ENCODE results near the gene FSD1L.

FSD1L gene

GRCh38 chr9:105421154-105421553, 26.7 kb upstream of the FSD1L start:
- ATAC-seq (ENCODE audit: low read depth) (no peak), DNase-seq (ENCODE audit: low spot score in 2 of 2) (no peak)
- Mint-ChIP-seq H3K9me3 (no peaks in the 10 kb centered on the region), H3K4me1 (peaks cover 4% of the 10 kb centered on the region), H3K36me3 (no peaks in the 10 kb centered on the region), H3K27me3 (peaks cover 2% of the 10 kb centered on the region), H3K27ac (no peak overlapping the region), H3K4me3 (no peak overlapping the region)

- no peak overlapping the region for H3K27ac Mint-ChIP-seq
These were observed 26.0 kb upstream of the FSD1L start for GRCh38 chr9:105421864-105422263.

GRCh38 chr9:105425816-105426433, 21.9 kb upstream of the FSD1L start:
- Mint-ChIP-seq H3K4me3 (no peak overlapping the region), H3K27ac (no peak overlapping the region), H3K36me3 (no peaks in the 10 kb centered on the region), H3K4me1 (peaks cover 4% of the 10 kb centered on the region), H3K27me3 (peaks cover 2% of the 10 kb centered on the region), H3K9me3 (no peaks in the 10 kb centered on the region)
- no peak for DNase-seq (ENCODE audit: low spot score in 2 of 2)
- peak; percentile 59 for ATAC-seq (ENCODE audit: low read depth)

More at GRCh38 chr9:105421864-105422263, 26.0 kb upstream of the FSD1L start:
- DNase-seq (ENCODE audit: low spot score in 2 of 2) (no peak), ATAC-seq (ENCODE audit: low read depth) (no peak)
- Mint-ChIP-seq H3K27me3 (peaks cover 2% of the 10 kb centered on the region), H3K9me3 (no peaks in the 10 kb centered on the region), H3K36me3 (no peaks in the 10 kb centered on the region), H3K4me1 (peaks cover 4% of the 10 kb centered on the region), H3K4me3 (no peak overlapping the region)

GRCh38 chr9:105426657-105427056, 21.2 kb upstream of the FSD1L start:
- Mint-ChIP-seq H3K9me3 (no peaks in the 10 kb centered on the region), H3K36me3 (no peaks in the 10 kb centered on the region), H3K4me3 (no peak overlapping the region), H3K27me3 (peaks cover 2% of the 10 kb centered on the region), H3K4me1 (peaks cover 4% of the 10 kb centered on the region), H3K27ac (no peak overlapping the region)
- ATAC-seq (ENCODE audit: low read depth): no peak
- DNase-seq (ENCODE audit: low spot score in 2 of 2): no peak

- ATAC-seq (ENCODE audit: low read depth) (no peak), DNase-seq (ENCODE audit: low spot score in 2 of 2) (no peak)
- H3K4me3 Mint-ChIP-seq: no peak overlapping the region
- H3K36me3 Mint-ChIP-seq: no peaks in the 10 kb centered on the region
- H3K27me3 Mint-ChIP-seq: no peaks in the 10 kb centered on the region
- no peaks in the 10 kb centered on the region for H3K4me1 Mint-ChIP-seq
- H3K27ac Mint-ChIP-seq: no peak overlapping the region
- H3K9me3 Mint-ChIP-seq: no peaks in the 10 kb centered on the region
These were observed 16.2 kb upstream of the FSD1L start for GRCh38 chr9:105431424-105432246.

- ATAC-seq (ENCODE audit: low read depth) (no peak), DNase-seq (ENCODE audit: low spot score in 2 of 2) (no peak)
- no peaks in the 10 kb centered on the region for H3K9me3 Mint-ChIP-seq
- no peak overlapping the region for H3K27ac Mint-ChIP-seq
- no peaks in the 10 kb centered on the region for H3K36me3 Mint-ChIP-seq
- no peak overlapping the region for H3K4me3 Mint-ChIP-seq
- H3K4me1 Mint-ChIP-seq: no peaks in the 10 kb centered on the region
- H3K27me3 Mint-ChIP-seq: no peaks in the 10 kb centered on the region
These were observed 15.5 kb upstream of the FSD1L start for GRCh38 chr9:105432247-105432842.

GRCh38 chr9:105435453-105435852, 12.4 kb upstream of the FSD1L start:
- no peak for ATAC-seq (ENCODE audit: low read depth)
- Mint-ChIP-seq H3K36me3 (no peaks in the 10 kb centered on the region), H3K4me1 (no peaks in the 10 kb centered on the region), H3K27me3 (no peaks in the 10 kb centered on the region), H3K9me3 (no peaks in the 10 kb centered on the region), H3K27ac (no peak overlapping the region), H3K4me3 (no peak overlapping the region)
- no peak for DNase-seq (ENCODE audit: low spot score in 2 of 2)

- ATAC-seq (ENCODE audit: low read depth) (no peak), DNase-seq (ENCODE audit: low spot score in 2 of 2) (no peak)
- no peaks in the 10 kb centered on the region for H3K36me3 Mint-ChIP-seq
- H3K4me1 Mint-ChIP-seq: no peaks in the 10 kb centered on the region
- H3K27me3 Mint-ChIP-seq: peaks cover 2% of the 10 kb centered on the region
- no peak overlapping the region for H3K4me3 Mint-ChIP-seq
- no peak overlapping the region for H3K27ac Mint-ChIP-seq
- no peaks in the 10 kb centered on the region for H3K9me3 Mint-ChIP-seq
These were observed 11.1 kb upstream of the FSD1L start for GRCh38 chr9:105436783-105437182.

- Mint-ChIP-seq H3K9me3 (no peaks in the 10 kb centered on the region), H3K4me1 (no peaks in the 10 kb centered on the region), H3K4me3 (no peak overlapping the region), H3K36me3 (no peaks in the 10 kb centered on the region), H3K27me3 (peaks cover 2% of the 10 kb centered on the region), H3K27ac (no peak overlapping the region)
- no peak for ATAC-seq (ENCODE audit: low read depth)
- no peak for DNase-seq (ENCODE audit: low spot score in 2 of 2)
These were observed 10.1 kb upstream of the FSD1L start for GRCh38 chr9:105437704-105438103.

- Mint-ChIP-seq H3K4me1 (no peaks in the 10 kb centered on the region), H3K27ac (no peak overlapping the region), H3K36me3 (no peaks in the 10 kb centered on the region), H3K9me3 (no peaks in the 10 kb centered on the region), H3K27me3 (peaks cover 2% of the 10 kb centered on the region), H3K4me3 (no peak overlapping the region)
- ATAC-seq (ENCODE audit: low read depth) (no peak), DNase-seq (ENCODE audit: low spot score in 2 of 2) (no peak)
These were observed 9.6 kb upstream of the FSD1L start for GRCh38 chr9:105438141-105438806.

- no peaks in the 10 kb centered on the region for H3K36me3 Mint-ChIP-seq
- no peak overlapping the region for H3K4me3 Mint-ChIP-seq
- H3K27ac Mint-ChIP-seq: no peak overlapping the region
- H3K4me1 Mint-ChIP-seq: no peaks in the 10 kb centered on the region
- no peak for ATAC-seq (ENCODE audit: low read depth)
- peaks cover 2% of the 10 kb centered on the region for H3K27me3 Mint-ChIP-seq
- DNase-seq (ENCODE audit: low spot score in 2 of 2): no peak
- H3K9me3 Mint-ChIP-seq: no peaks in the 10 kb centered on the region
These were observed 8.4 kb upstream of the FSD1L start for GRCh38 chr9:105439428-105439827.

GRCh38 chr9:105441616-105442160, 6.1 kb upstream of the FSD1L start:
- Mint-ChIP-seq H3K9me3 (no peaks in the 10 kb centered on the region), H3K4me3 (no peak overlapping the region), H3K4me1 (no peaks in the 10 kb centered on the region), H3K27me3 (peaks cover 2% of the 10 kb centered on the region), H3K36me3 (no peaks in the 10 kb centered on the region), H3K27ac (no peak overlapping the region)
- DNase-seq (ENCODE audit: low spot score in 2 of 2) (no peak), ATAC-seq (ENCODE audit: low read depth) (no peak)

- Mint-ChIP-seq H3K4me1 (peaks cover 7% of the 10 kb centered on the region), H3K36me3 (no peaks in the 10 kb centered on the region), H3K27me3 (peaks cover 2% of the 10 kb centered on the region), H3K27ac (no peak overlapping the region), H3K4me3 (no peak overlapping the region), H3K9me3 (no peaks in the 10 kb centered on the region)
- no peak for DNase-seq (ENCODE audit: low spot score in 2 of 2)
- no peak for ATAC-seq (ENCODE audit: low read depth)
These were observed 4.7 kb upstream of the FSD1L start for GRCh38 chr9:105443121-105443520.

- no peak for ATAC-seq (ENCODE audit: low read depth)
- H3K27me3 Mint-ChIP-seq: peaks cover 2% of the 10 kb centered on the region
- H3K9me3 Mint-ChIP-seq: no peaks in the 10 kb centered on the region
- DNase-seq (ENCODE audit: low spot score in 2 of 2): no peak
- no peaks in the 10 kb centered on the region for H3K36me3 Mint-ChIP-seq
- H3K27ac Mint-ChIP-seq: no peak overlapping the region
- peaks cover 11% of the 10 kb centered on the region for H3K4me1 Mint-ChIP-seq
- no peak overlapping the region for H3K4me3 Mint-ChIP-seq
These were observed 3.7 kb upstream of the FSD1L start for GRCh38 chr9:105444130-105444529.

Measured in memory B cell (primary cell).